T-helper 1 cell treated with Interleukin-12 subunit alpha and Interleukin-12 subunit beta and Interleukin-4 antibody, amounts not matched to agents 30 ng/mL and 1 ng/mL, for 36 hours (primary cell): ENCODE data around the gene INPP5D. TPM values are rescaled to one million over a fixed set of nuclear protein-coding genes. Genes with fewer than 3 reads are reported as not detected.
"Not testable (repeated sequence)": the region's sequence is repeated elsewhere in the genome, so short reads cannot be mapped to it uniquely, and the experiment has no call there.

Experiments
- intact Hi-C: fragments of 100-400 bp; cut with micrococcal nuclease; formaldehyde crosslinking; loops from one replicate; pipeline ENCODE4 v1.15.1; 2024
- total RNA-seq: library from RNA; stranded (reverse); gene quantifications from 2 replicates; pipeline ENCODE4 v1.2.3, GENCODE V29; 2022

Gene INPP5D
- total RNA-seq, 1 donor from 2014 or later, result 128 TPM

DNA sequence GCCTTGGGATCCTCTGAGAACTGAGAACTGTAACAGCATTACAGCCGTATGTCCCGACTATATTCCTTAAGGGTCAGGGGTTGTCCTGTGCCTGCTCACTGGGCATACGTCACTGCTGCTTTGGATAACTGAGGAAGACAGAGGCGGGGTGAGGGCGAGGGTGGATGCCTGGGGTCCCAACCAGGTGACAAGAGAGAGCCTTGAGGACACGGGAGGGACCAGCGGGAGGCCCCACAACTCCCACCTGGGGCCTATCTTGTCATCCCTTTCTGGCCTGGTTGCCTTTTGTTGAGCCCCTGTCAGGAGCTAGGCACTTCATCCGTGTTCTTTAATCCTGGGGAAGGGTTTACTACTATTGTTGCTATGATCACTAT, 28.8 kb downstream of the INPP5D start:
- intact Hi-C loops, result no loop called here

GRCh38 chr2:233089851-233090250, 29.7 kb downstream of the INPP5D start:
- intact Hi-C loops, result no loop called here

- intact Hi-C loops, result no loop called here
Measured at GRCh38 chr2:233090879-233091278, 30.7 kb downstream of the INPP5D start.

- intact Hi-C loops, result no loop called here
Measured at GRCh38 chr2:233091595-233092375, 31.6 kb downstream of the INPP5D start.

DNA sequence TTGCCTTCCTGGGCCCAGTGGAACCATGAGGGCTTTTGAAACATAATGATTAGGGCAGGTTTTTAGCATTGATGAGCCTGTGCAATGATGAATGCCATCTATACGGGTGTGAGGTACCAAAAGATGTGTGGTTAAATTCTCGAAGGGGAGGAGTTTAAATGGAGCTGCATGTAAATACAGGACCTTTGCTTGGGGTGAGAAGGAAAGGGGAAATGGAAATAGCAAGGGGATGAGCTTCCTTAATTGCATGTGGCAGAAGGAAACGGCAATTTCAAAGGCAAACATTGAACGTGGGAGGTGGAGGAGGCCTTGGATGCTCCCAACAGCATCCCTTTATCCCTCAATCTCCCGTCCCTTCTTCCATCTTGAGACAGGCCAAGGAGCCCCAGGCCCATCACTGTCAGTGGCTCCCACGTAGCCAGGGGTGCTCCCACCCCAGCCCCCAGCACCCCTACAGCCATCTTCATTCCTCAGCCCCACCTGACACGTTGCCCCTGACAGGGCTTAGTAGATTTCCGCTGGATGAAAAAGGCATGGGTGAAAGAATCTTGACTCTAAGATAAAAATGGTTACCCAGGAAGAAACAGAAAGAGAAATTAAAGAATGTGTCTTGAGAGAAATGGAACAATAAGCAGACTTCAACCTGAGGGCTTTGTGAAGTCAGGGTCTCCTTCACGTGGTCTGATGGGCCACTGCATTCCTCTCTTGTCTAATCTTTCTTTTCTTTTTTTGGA, 32.5 kb downstream of the INPP5D start:
- intact Hi-C loops, result no loop called here

DNA sequence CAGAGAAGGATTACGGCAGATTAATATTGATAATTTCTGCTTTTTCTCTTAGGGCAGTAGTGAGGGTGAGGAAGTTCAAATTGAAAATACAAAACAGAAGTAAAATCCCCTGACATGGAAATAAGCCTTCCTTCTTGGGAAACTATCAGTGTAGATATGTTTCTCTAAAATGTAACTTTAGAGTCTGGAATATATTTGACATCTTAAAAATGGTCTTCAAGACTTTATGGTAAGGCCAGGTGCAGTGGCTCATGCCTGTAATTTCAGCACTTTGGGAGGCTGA, 33.0 kb downstream of the INPP5D start:
- intact Hi-C loops, result no loop called here

- intact Hi-C loops, result no loop called here
Measured at GRCh38 chr2:233093721-233094120, 33.6 kb downstream of the INPP5D start.

DNA sequence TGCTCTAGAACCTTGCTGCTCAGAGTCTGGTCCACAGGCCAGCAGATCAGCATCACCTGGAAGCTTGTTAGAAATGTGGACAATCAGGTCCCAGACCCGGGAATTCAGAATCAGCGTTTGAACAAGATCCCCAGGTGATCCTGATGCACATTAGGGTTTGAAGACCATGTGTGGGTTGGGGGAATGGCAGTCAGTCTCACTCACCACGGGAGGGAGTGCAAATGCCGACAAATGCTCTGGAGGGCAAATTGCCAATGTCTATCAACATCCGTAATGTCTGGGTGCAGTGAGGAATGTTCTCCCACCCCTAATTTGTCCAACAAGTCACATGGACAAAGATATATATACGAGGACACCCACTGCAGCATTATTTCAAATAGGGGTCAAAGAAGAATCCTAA, 34.5 kb downstream of the INPP5D start:
- intact Hi-C loops, result no loop called here

DNA sequence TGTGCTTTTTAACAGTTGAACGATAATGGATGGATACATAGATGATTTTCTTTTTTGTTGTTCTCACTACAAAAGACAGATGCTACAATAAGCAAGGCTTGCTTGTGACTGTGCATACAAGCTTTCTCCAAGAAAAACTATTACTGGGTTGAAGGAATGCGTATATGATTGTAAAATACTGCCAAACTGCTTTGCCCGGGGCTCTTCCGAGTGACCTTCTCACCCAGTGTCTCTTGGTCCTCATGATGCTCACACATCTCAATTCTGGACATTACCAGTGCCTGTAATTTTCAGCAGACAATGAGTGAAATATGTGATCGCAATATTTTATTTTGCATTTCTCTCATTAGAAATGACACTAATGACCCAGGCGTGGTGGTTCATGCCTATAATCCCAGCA, 35.9 kb downstream of the INPP5D start:
- intact Hi-C loops, result no loop called here

DNA sequence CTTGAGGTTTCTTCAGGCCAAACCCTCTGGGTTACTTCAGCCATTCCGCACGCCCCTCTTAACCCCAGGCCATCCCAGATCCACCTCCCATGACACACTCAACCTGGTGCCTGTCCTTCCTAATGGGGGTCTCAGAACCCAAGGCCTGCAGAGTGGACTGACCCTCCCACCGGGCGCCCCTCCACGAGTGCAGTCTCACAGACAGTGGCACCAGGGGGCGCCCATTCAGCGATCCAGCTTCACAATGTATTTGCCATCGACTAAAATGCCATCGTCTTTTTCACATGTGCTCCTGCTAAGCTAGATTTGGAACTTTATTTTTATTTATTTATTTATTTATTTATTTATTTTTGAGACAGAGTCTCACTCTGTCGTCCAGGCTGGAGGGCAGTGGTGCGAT, 38.5 kb downstream of the INPP5D start:
- intact Hi-C loops, result no loop called here

- intact Hi-C loops, result not testable (repeated sequence)
Measured at GRCh38 chr2:233099820-233100191, 39.7 kb downstream of the INPP5D start.

- intact Hi-C loops, result no loop called here
Measured at GRCh38 chr2:233100192-233100998, 40.3 kb downstream of the INPP5D start.

GRCh38 chr2:233101141-233101540, 41.0 kb downstream of the INPP5D start:
- intact Hi-C loops, result no loop called here

GRCh38 chr2:233101816-233102215, 41.7 kb downstream of the INPP5D start:
- intact Hi-C loops, result no loop called here

DNA sequence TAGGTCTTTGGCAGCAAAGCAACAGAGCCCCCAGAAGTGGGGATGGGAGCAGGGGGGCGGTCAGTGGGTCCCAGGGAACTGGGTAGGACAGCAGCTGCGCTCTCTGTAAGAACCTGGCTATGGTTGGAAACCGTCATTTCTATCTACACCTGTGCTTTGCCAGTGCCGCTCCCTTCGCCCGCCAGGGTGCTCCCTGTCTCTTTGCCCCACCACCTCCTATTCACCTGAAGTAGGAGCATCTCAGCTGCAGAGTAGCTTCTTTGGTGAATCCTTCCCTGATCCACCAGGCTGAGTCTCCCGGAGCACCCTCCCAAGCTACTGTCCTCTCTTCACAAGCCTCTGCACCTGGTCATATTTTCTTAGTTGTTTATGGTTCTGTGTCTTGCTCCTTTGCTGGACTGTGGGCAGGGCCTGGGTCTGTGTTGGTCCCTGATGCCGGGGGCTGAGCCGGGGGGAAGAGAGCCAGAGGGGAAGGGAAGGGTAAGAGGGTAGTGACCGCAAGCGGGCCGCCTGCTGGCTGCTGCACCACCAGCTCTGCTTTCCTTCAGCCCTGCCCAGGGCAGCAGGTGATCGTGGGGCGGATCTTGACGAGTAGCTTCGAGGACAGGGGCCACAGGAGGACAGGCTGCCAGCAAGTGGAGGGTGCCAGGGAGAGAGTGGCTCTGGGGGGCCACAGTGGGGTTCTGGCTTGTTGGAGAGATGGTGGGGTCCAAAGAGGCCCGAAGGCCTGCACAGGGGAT, 45.2 kb downstream of the INPP5D start:
- intact Hi-C loops, result no loop called here

- intact Hi-C loops, result no loop called here
Measured at GRCh38 chr2:233105930-233106329, 45.8 kb downstream of the INPP5D start.

DNA sequence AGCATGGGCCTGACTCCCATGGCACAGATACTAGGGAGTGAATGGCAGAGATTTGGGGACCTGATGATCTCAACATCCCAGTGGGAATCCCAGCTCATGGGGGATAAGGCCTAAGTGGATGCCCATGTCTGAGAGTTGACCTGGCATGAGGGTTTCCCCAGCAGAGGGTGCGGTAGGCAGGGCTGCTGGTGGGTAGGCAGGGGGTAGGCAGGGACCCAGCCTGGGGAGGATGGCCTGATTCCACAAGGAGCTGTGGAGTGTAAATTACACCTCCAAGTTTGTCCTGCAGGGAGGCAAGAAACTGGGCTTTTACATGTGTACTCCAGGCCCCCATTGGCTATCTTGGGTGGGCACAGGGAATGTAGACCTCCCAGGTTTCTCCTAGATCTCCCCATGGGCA, 46.9 kb downstream of the INPP5D start:
- intact Hi-C loops, result no loop called here

GRCh38 chr2:233107831-233108300, 47.7 kb downstream of the INPP5D start:
- intact Hi-C loops, result no loop called here

- intact Hi-C loops, result no loop called here
Measured at GRCh38 chr2:233108611-233109490, 48.7 kb downstream of the INPP5D start.

- intact Hi-C loops, result no loop called here
Measured at GRCh38 chr2:233111427-233111826, 51.3 kb downstream of the INPP5D start.

- intact Hi-C loops, result no loop called here
Measured at GRCh38 chr2:233112329-233112728, 52.2 kb downstream of the INPP5D start.
